CD4-positive, alpha-beta T cell treated with Interleukin-4 for 1 hour (primary cell): ENCODE data around the gene COPE.

Source experiments
- DNase-seq, 2 donors: peaks; one replicate each; pipeline ENCODE4 v3.0.0-alpha.2; 2020 to 2022

The COPE gene

DNA sequence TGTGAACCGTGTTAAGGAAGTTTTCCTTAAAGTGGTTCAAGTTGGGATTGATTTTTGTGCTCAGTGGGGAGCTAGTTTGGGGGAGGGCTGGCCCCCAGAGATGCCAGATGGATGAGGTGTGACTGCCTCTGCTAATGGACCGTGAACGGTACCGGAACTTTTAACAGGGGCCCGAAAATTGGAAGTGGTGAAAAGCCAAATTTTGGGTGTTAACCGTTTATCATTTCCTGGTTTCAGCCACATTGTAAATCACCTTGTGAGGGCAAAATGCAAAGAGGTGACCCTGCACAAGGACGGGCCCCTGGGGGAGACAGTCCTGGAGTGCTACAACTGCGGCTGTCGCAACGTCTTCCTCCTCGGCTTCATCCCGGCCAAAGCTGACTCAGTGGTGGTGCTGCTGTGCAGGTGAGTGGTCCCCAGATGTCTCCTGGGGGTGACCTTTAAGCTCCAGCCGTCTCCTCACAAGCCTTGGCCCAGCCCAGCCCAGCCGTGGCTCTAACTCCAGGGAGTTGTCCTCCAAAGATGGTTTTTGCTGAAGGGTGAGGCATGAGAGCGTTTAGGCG is 69.3 kb downstream of the COPE start:
- DNase-seq, result no peak
